HL-60/S4 treated with retinoic acid at 250 ng/mL for 4 days and 3 days (cell line): Measurements from ENCODE around the gene TMEM91.
"Not testable (repeated sequence)": the region's sequence is repeated elsewhere in the genome, so short reads cannot be mapped to it uniquely, and the experiment has no call there.

ENCODE experiments used
- in situ Hi-C: fragments of 300-500 bp; cut with MboI; formaldehyde crosslinking; loops from 2 replicates; pipeline ENCODE4 v1.7.0; 2022; ENCODE audit warnings: low sequenced_read_pairs

The TMEM91 gene

DNA sequence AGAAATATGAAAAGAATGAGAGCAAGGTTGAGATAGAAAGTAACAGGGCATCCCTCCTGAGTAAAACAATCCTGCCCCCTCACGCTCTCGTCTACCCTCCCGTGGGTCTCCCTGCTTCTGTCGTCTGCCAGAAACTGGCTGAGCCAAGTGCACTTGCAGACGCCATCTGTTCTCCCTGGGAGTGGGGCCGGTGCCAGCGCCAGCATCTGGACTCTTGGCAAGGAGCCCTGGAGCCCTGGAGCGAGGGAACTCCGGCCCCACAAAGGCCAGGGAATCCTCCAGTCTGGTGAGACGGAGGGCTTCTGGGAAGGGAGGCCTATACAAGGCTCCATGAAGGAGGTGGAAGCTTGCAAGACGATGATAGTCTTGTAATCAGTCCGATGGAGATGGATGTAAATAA lies 2.3 kb upstream of the TMEM91 start:
- in situ Hi-C loops: no loop called here

GRCh38 chr19:41376998-41377365 lies 649 bp downstream of the TMEM91 start:
- in situ Hi-C loops: no loop called here

GRCh38 chr19:41377977-41378709 lies 1.8 kb downstream of the TMEM91 start:
- in situ Hi-C loops: no loop called here

GRCh38 chr19:41381536-41381935 lies 5.2 kb downstream of the TMEM91 start:
- in situ Hi-C loops: not testable (repeated sequence)

- in situ Hi-C loops: no loop called here
Measured at GRCh38 chr19:41384351-41384750, 8.0 kb downstream of the TMEM91 start.

- in situ Hi-C loops: no loop called here
Measured at GRCh38 chr19:41386442-41386841, 10.1 kb downstream of the TMEM91 start.

- in situ Hi-C loops: no loop called here
Measured at GRCh38 chr19:41391618-41392017, 15.3 kb downstream of the TMEM91 start.

- in situ Hi-C loops: no loop called here
Measured at GRCh38 chr19:41392775-41393174, 16.4 kb downstream of the TMEM91 start.

GRCh38 chr19:41395355-41395754 lies 19.0 kb downstream of the TMEM91 start:
- in situ Hi-C loops: no loop called here

GRCh38 chr19:41397086-41398049 lies 21.0 kb downstream of the TMEM91 start, which contains the start of the genes BCKDHA and EXOSC5:
TSS of gene BCKDHA (plus strand) at chr19:41397818. CDS start at chr19:41397828, 10 bp downstream.
TSS of gene EXOSC5 (minus strand) at chr19:41397359. CDS start at chr19:41397328, 31 bp downstream.
- in situ Hi-C loops: no loop called here

- in situ Hi-C loops: no loop called here
Measured at GRCh38 chr19:41398050-41398418, 21.7 kb downstream of the TMEM91 start.

DNA sequence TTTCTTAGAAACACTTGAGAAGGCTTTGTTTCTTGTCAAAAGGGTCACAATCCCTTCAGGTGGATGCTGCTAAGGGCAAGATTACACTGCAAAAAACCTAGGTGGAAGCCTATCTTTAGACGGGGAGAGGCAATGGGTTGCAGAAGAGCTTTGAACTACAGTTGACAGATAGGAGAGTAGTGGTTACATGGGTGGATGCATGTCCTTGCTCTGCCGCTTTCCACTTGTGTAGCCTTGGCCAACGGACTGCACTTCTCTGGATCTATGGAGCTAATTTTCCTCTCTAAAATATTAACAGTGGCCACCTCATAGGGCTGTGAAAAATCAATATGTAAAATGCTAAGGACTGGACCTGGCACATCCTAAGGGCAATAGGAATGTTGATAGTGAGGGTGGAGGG lies 22.3 kb downstream of the TMEM91 start:
- in situ Hi-C loops: no loop called here

- in situ Hi-C loops: no loop called here
Measured at GRCh38 chr19:41399091-41399490, 22.8 kb downstream of the TMEM91 start.

DNA sequence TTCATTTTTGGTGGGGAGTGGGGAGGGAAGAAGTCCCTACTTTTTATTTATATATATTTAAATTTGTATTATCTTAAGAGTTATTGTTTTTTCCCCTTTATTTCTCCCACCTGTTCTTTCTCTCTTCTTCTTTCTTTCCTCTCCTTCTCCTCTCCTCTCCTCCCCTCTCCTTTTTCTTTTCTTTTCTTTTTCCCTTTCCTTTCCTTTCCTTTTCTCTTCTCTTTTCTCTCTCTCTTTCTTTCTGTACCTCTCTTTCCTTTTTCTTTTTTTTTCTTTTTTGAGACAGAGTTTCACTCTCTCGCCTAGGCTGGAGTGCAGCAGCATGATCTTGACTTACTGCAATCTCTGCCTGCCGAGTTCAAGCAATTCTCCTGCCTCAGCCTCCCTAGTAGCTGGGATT lies 23.2 kb downstream of the TMEM91 start:
- in situ Hi-C loops: no loop called here

- in situ Hi-C loops: no loop called here
Measured at GRCh38 chr19:41401483-41401882, 25.1 kb downstream of the TMEM91 start.

GRCh38 chr19:41402010-41402409 lies 25.7 kb downstream of the TMEM91 start:
- in situ Hi-C loops: no loop called here

GRCh38 chr19:41403181-41403970 lies 27.0 kb downstream of the TMEM91 start:
- in situ Hi-C loops: no loop called here

GRCh38 chr19:41405776-41406175 lies 29.4 kb downstream of the TMEM91 start:
- in situ Hi-C loops: no loop called here

- in situ Hi-C loops: no loop called here
Measured at GRCh38 chr19:41407271-41407670, 30.9 kb downstream of the TMEM91 start.

DNA sequence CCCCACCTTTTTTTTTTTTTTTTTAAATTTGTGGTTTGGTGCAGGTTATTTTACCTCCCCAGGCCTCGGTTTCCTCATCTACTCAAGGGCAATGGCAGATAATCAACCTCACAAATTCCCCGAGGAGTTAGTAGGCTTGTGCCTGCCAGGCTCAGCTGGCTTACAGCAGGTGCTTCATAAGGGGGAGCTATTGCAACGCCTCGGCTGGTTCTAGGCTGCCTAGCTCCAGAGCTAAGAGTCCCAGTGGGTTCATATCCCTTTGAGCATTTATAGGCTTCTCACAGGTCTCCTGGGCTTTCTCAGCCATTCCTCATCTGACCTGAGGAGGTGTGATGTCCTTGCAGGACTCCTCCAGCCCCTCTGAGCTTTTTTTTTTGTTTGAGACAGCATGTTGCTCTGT lies 31.9 kb downstream of the TMEM91 start:
- in situ Hi-C loops: no loop called here

GRCh38 chr19:41408846-41409245 lies 32.5 kb downstream of the TMEM91 start:
- in situ Hi-C loops: not testable (repeated sequence)
